Spleen (tissue), 11 donors: ENCODE measurements around the gene HIPK3. TPM values are rescaled to one million over a fixed set of nuclear protein-coding genes. Genes with fewer than 3 reads are reported as not detected.

Experiments used
- DNase-seq: peaks from one replicate; pipeline ENCODE4 v3.0.0-alpha.2; 2020
- H3K27ac ChIP-seq, 8 donors: fragments of 200-600 bp; sonication (generic) in 7 of 8; 1 replicate in 4 of 8; 2 replicates in 4 of 8; pipeline versions ENCODE4 v1.5.0 to v1.8.0; 2016 to 2021; ENCODE audit warnings: inconsistent platforms in 4 of 8, mild to moderate bottlenecking in 4 of 8, moderate library complexity in 1 of 8
- H3K27me3 ChIP-seq, 7 donors: fragments of 200-600 bp; sonication (generic) in 6 of 7; replicated peaks in 1 of 7; 1 replicate in 4 of 7; 2 replicates in 3 of 7; pipeline versions ENCODE4 v1.5.0 to v1.8.0; 2016 to 2021; ENCODE audit warnings: inconsistent platforms in 3 of 7, mild to moderate bottlenecking in 1 of 7
- H3K36me3 ChIP-seq, 6 donors: fragments of 200-600 bp; sonication (generic) in 5 of 6; 1 replicate in 4 of 6; 2 replicates in 2 of 6; pipeline versions ENCODE4 v1.5.0 to v1.8.0; 2016 to 2021; ENCODE audit warnings: inconsistent platforms in 2 of 6
- H3K4me1 ChIP-seq, 6 donors: fragments of 200-600 bp; sonication (generic) in 5 of 6; 1 replicate in 3 of 6; 2 replicates in 3 of 6; pipeline versions ENCODE4 v1.5.0 to v1.8.0; 2016 to 2021; ENCODE audit warnings: inconsistent platforms in 3 of 6
- H3K4me3 ChIP-seq, 8 donors: fragments of 200-600 bp; sonication (generic) in 7 of 8; 1 replicate in 4 of 8; 2 replicates in 4 of 8; pipeline versions ENCODE4 v1.5.0 to v1.8.0; 2016 to 2021; ENCODE audit warnings: inconsistent platforms in 4 of 8, mild to moderate bottlenecking in 4 of 8, moderate library complexity in 2 of 8
- H3K9me3 ChIP-seq, 8 donors: fragments of 200-600 bp; sonication (generic) in 7 of 8; 1 replicate in 4 of 8; 2 replicates in 4 of 8; pipeline versions ENCODE4 v1.5.0 to v1.8.0; 2016 to 2021; ENCODE audit warnings: inconsistent platforms in 4 of 8
- CTCF ChIP-seq, 11 experiments: fragments of 200-600 bp in 7 of 11; fragments of 450-650 bp in 4 of 11; sonication (generic) in 4 of 11; IDR thresholded peaks in 8 of 11; conservative IDR thresholded peaks in 3 of 11; 1 replicate in 7 of 11; 2 replicates in 4 of 11; pipeline versions ENCODE4 v1.4.0 to v1.8.0; 2016 to 2021; ENCODE audit warnings: antibody characterized with exemption in 11 of 11, inconsistent platforms in 4 of 11, mild to moderate bottlenecking in 1 of 11
- POLR2A ChIP-seq, 3 donors: fragments of 450-650 bp; IDR thresholded peaks; one replicate each; pipeline ENCODE4 v1.5.1; 2017; ENCODE audit warnings: antibody characterized with exemption in 3 of 3, mild to moderate bottlenecking in 1 of 3
- POLR2AphosphoS5 ChIP-seq, 3 donors: sonication (generic); formaldehyde crosslinking; IDR thresholded peaks; one replicate each; pipeline ENCODE4 v1.5.1; 2017; ENCODE audit warnings: antibody characterized with exemption in 3 of 3
- WGBS, 5 donors: extraction: QIAGEN DNeasy Blood & Tissue Kit in 3 of 5; methylation state at CpG; one replicate each; pipeline versions ENCODE4 v1.1.5 to v1.1.7; 2013 to 2018; 5-methylcytosine and 5-hydroxymethylcytosine counted together
- intact Hi-C: fragments of 100-400 bp; cut with DNase I; formaldehyde crosslinking; loops from one replicate; pipeline ENCODE4 v1.15.0; 2023; ENCODE audit warnings: low total_unique reads
- polyA plus RNA-seq, 3 donors: library from polyadenylated mRNA; stranded (reverse); fragments of 200-250 nt; gene quantifications; one replicate each; pipeline ENCODE4 v1.2.1, GENCODE V29; 2013
- total RNA-seq, 7 donors: library from RNA; depleted of rRNA in 3 of 7; stranded (reverse); fragments of >200 nt in 3 of 7; fragmentation: NEBNext Ultra II Directional in 4 of 7; extraction: Animal tissue kit (Norgen Biotek cat#: 25700) in 4 of 7; gene quantifications; one replicate each; pipeline versions ENCODE4 v1.1.0 to v1.2.1, GENCODE V29; 2016 to 2021
- donor health status: healthy with polysubstance abuse.
- donor health status: DM: no; HTN: no; CAD: no; lungs with moderate emphysema.
- donor health status: DM: no; HTN: no; CAD: no.
- donor health status: Bipolar disorder and iron deficiency.
- donor health status: healthy.
- donor health status: DM: no; HTN: no; CAD: no.
- donor health status: DM: yes; HTN: yes; CAD: no.

The HIPK3 gene
- total and polyA plus RNA-seq, 10 donors: 11.5 to 192 (median 127) TPM

- no peak for DNase-seq
- 67 to 81% (median 75%) methylated on average over 1 of the region's 1 CpG for WGBS, 5 donors
- Histone ChIP-seq H3K4me1 (peaks cover 0 to 40% (median 6%) of the 10 kb centered on the region in 6 donors), H3K27me3 (peaks cover 0 to 3% (median 0%) of the 10 kb centered on the region in 7 donors), H3K27ac (no peak overlapping the region), H3K9me3 (peaks cover 0 to 16% (median 12%) of the 10 kb centered on the region in 8 donors), H3K36me3 (no peaks in the 10 kb centered on the region), H3K4me3 (no peak overlapping the region)
- no peak for TF ChIP-seq POLR2AphosphoS5 (IDR thresholded peaks at IDR 0.05)
- no peak for TF ChIP-seq POLR2A (IDR thresholded peaks at IDR 0.05)
- no peak for TF ChIP-seq CTCF (IDR thresholded peaks at IDR 0.05 in 8 of 11, conservative IDR thresholded peaks at IDR 0.05 in 3 of 11)
- intact Hi-C loops: loop anchor here (10.0 kb wide), 1 partner anchor 161 kb away; no protein-coding TSS in a partner anchor
These were observed 126.7 kb downstream of the HIPK3 start for GRCh38 chr11:33383920-33384209.

GRCh38 chr11:33384220-33384619 lies 127.0 kb downstream of the HIPK3 start:
- Histone ChIP-seq H3K27me3 (no peaks in the 10 kb centered on the region), H3K9me3 (peaks cover 0 to 16% (median 12%) of the 10 kb centered on the region in 8 donors), H3K4me1 (peaks cover 0 to 44% (median 7%) of the 10 kb centered on the region in 6 donors), H3K4me3 (no peak overlapping the region), H3K36me3 (no peaks in the 10 kb centered on the region), H3K27ac (no peak overlapping the region)
- intact Hi-C loops: loop anchor here (10.0 kb wide), 1 partner anchor 161 kb away; no protein-coding TSS in a partner anchor
- DNase-seq: no peak
- 73 to 92% (median 78%) methylated on average over 2 of the region's 2 CpGs for WGBS, 5 donors
- TF ChIP-seq CTCF (IDR thresholded peaks at IDR 0.05 in 8 of 11, conservative IDR thresholded peaks at IDR 0.05 in 3 of 11) (no peak), POLR2AphosphoS5 (IDR thresholded peaks at IDR 0.05) (no peak), POLR2A (IDR thresholded peaks at IDR 0.05) (no peak)

GRCh38 chr11:33387581-33387980 lies 130.4 kb downstream of the HIPK3 start:
- H3K9me3 ChIP-seq: peaks cover 0 to 16% (median 12%) of the 10 kb centered on the region in 8 donors
- intact Hi-C loops: loop anchor here (10.0 kb wide), 1 partner anchor 157 kb away; no protein-coding TSS in a partner anchor
- H3K4me3 ChIP-seq: no peak overlapping the region
- H3K4me1 ChIP-seq: peaks cover 0 to 39% (median 9%) of the 10 kb centered on the region in 6 donors
- TF ChIP-seq CTCF (IDR thresholded peaks at IDR 0.05 in 8 of 11, conservative IDR thresholded peaks at IDR 0.05 in 3 of 11) (no peak), POLR2AphosphoS5 (IDR thresholded peaks at IDR 0.05) (no peak), POLR2A (IDR thresholded peaks at IDR 0.05) (no peak)
- DNase-seq: no peak
- H3K36me3 ChIP-seq: no peaks in the 10 kb centered on the region
- WGBS, 5 donors: 36 to 54% (median 42%) methylated on average over 3 of the region's 3 CpGs
- peak overlapping the region in 4 of 8 donors; percentile 27 to 60 (median 36) for H3K27ac ChIP-seq
- no peaks in the 10 kb centered on the region for H3K27me3 ChIP-seq

- intact Hi-C loops: loop anchor here (10.0 kb wide), 1 partner anchor 157 kb away; no protein-coding TSS in a partner anchor
- Histone ChIP-seq H3K4me1 (peaks cover 0 to 35% (median 9%) of the 10 kb centered on the region in 6 donors), H3K27me3 (no peaks in the 10 kb centered on the region), H3K27ac (peak overlapping the region in 4 of 8 donors; percentile 27 to 60 (median 36)), H3K9me3 (peaks cover 0 to 16% (median 12%) of the 10 kb centered on the region in 8 donors), H3K36me3 (no peaks in the 10 kb centered on the region), H3K4me3 (no peak overlapping the region)
- TF ChIP-seq CTCF (IDR thresholded peaks at IDR 0.05 in 8 of 11, conservative IDR thresholded peaks at IDR 0.05 in 3 of 11) (no peak), POLR2A (IDR thresholded peaks at IDR 0.05) (no peak), POLR2AphosphoS5 (IDR thresholded peaks at IDR 0.05) (no peak)
- no peak for DNase-seq
- 50 to 68% (median 64%) methylated on average over 5 of the region's 5 CpGs for WGBS, 5 donors
These were observed 130.8 kb downstream of the HIPK3 start for GRCh38 chr11:33387996-33388395.
